Stimulated activated naive CD4-positive, alpha-beta T cell treated with Interleukin-2 at 50 U/mL for 16 hours (primary cell): ENCODE data around the gene FBXO47.
"Not testable (repeated sequence)": the region's sequence is repeated elsewhere in the genome, so short reads cannot be mapped to it uniquely, and the experiment has no call there.

ENCODE experiments used
- DNase-seq: peaks from one replicate; lab custom pipeline; 2025; lab: John Stamatoyannopoulos, UW

FBXO47 gene

GRCh38 chr17:38921756-38922411 is 45.3 kb downstream of the FBXO47 start:
- DNase-seq: no peak

GRCh38 chr17:38920374-38921291 is 46.6 kb downstream of the FBXO47 start:
- DNase-seq: no peak

- no peak for DNase-seq
These were observed 47.7 kb downstream of the FBXO47 start for GRCh38 chr17:38919316-38920078.

GRCh38 chr17:38918916-38919315 is 48.3 kb downstream of the FBXO47 start:
- no peak for DNase-seq

- no peak for DNase-seq
These were observed 48.9 kb downstream of the FBXO47 start for GRCh38 chr17:38918129-38918913.

GRCh38 chr17:38917259-38917658 is 49.9 kb downstream of the FBXO47 start:
- DNase-seq: no peak

GRCh38 chr17:38916771-38917170 is 50.4 kb downstream of the FBXO47 start:
- DNase-seq: no peak

- DNase-seq: no peak
These were observed 51.6 kb downstream of the FBXO47 start for GRCh38 chr17:38915639-38915995.

GRCh38 chr17:38914741-38915638 is 52.2 kb downstream of the FBXO47 start:
- DNase-seq: no peak

GRCh38 chr17:38912221-38912813 is 54.9 kb downstream of the FBXO47 start:
- no peak for DNase-seq

GRCh38 chr17:38911731-38912081 is 55.5 kb downstream of the FBXO47 start:
- not testable (repeated sequence) for DNase-seq

GRCh38 chr17:38911081-38911730 is 56.0 kb downstream of the FBXO47 start:
- DNase-seq: no peak

- DNase-seq: no peak
These were observed 56.9 kb downstream of the FBXO47 start for GRCh38 chr17:38910325-38910724.

GRCh38 chr17:38908676-38909181 is 58.5 kb downstream of the FBXO47 start:
- DNase-seq: no peak

- DNase-seq: no peak
These were observed 59.1 kb downstream of the FBXO47 start for GRCh38 chr17:38907930-38908675.

GRCh38 chr17:38906460-38907228 is 60.6 kb downstream of the FBXO47 start:
- no peak for DNase-seq

- DNase-seq: no peak
These were observed 61.8 kb downstream of the FBXO47 start for GRCh38 chr17:38905375-38905774.

- DNase-seq: no peak
These were observed 62.3 kb downstream of the FBXO47 start for GRCh38 chr17:38904892-38905291.
